Measurements from ENCODE around the gene KCND3. TPM values are rescaled to one million over a fixed set of nuclear protein-coding genes. Genes with fewer than 3 reads are reported as not detected.

The KCND3 gene
- polyA plus RNA-seq, 1 donor from 2014 or later = 7.8 TPM

- TF ChIP-seq EZH2 (IDR thresholded peaks at IDR 0.05; ENCODE audit: borderline replicate concordance, insufficient read depth, low read length, poor library complexity, severe bottlenecking) = no peak
Measured at GRCh38 chr1:111908011-111908621, 81.4 kb downstream of the KCND3 start (continued).

DNA sequence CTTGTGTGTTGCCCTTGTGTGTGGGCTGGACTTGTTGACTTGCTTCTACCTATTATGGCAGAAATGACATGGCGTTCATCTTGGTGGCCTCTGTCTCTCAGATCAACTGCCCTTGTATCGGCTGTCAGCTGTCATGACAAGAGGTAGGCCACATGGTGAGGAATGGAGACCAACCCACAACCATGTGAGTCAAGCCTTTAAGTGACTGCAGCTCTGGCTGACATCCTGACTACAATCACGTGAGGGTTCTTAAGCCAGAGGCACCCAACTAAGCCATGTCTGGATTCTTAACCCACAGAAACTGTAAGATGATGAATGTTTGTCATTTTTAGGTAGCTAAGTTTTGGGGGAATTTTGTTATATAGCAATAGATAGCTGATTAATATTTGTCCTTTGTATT, 82.1 kb downstream of the KCND3 start:
- Histone ChIP-seq H3F3A (ENCODE audit: insufficient read depth, low read length, poor library complexity, severe bottlenecking) (no peaks in the 10 kb centered on the region), H3K27me3 (ENCODE audit: insufficient read depth, low read depth, low read length) (no peaks in the 10 kb centered on the region)

More for the DNA sequence above, 82.1 kb downstream of the KCND3 start:
- H2AFZ ChIP-seq (ENCODE audit: low read depth, low read length) = no peak overlapping the region
- H3K9ac ChIP-seq (ENCODE audit: low read length) = no peak overlapping the region
- H3K4me2 ChIP-seq (ENCODE audit: low read length) = no peak overlapping the region
- H3K27ac ChIP-seq (ENCODE audit: low read length) = no peak overlapping the region
- no peaks in the 10 kb centered on the region for H3K9me3 ChIP-seq (ENCODE audit: low read length)
- no peaks in the 10 kb centered on the region for H3K9me2 ChIP-seq (ENCODE audit: insufficient read depth, low read length)
- no peak overlapping the region for H3K4me3 ChIP-seq (ENCODE audit: low read length)
- no peaks in the 10 kb centered on the region for H4K20me1 ChIP-seq (ENCODE audit: insufficient read depth)
- no peaks in the 10 kb centered on the region for H3K36me3 ChIP-seq (ENCODE audit: insufficient read depth, low read length)
- H3K79me2 ChIP-seq (replicated peaks; ENCODE audit: insufficient read depth, low read length) = no peaks in the 10 kb centered on the region
- TF ChIP-seq EP300 (conservative IDR thresholded peaks at IDR 0.05; ENCODE audit: poor library complexity, severe bottlenecking) (no peak), RAD21 (conservative IDR thresholded peaks at IDR 0.05) (no peak), SMC3 (conservative IDR thresholded peaks at IDR 0.05; ENCODE audit: poor library complexity) (no peak), MXI1 (conservative IDR thresholded peaks at IDR 0.05; ENCODE audit: poor library complexity, severe bottlenecking) (no peak), POLR2AphosphoS5 (IDR thresholded peaks at IDR 0.05) (no peak), EZH2 (IDR thresholded peaks at IDR 0.05; ENCODE audit: borderline replicate concordance, insufficient read depth, low read length, poor library complexity, severe bottlenecking) (no peak), CTCF (IDR thresholded peaks at IDR 0.05; ENCODE audit: poor library complexity, severe bottlenecking) (no peak), TAF1 (IDR thresholded peaks at IDR 0.05; ENCODE audit: low read depth) (no peak), REST (IDR thresholded peaks at IDR 0.05; ENCODE audit: borderline replicate concordance) (no peak)
